Measurements from ENCODE around the gene ZNF462. TPM values are rescaled to one million over a fixed set of nuclear protein-coding genes. Genes with fewer than 3 reads are reported as not detected.
A peak's percentile ranks its signal among the peaks of the same experiment; 100 is the strongest.

ZNF462 gene
- total RNA-seq, 2 donors from 2014 or later: 20.9 to 30.5 TPM

DNA sequence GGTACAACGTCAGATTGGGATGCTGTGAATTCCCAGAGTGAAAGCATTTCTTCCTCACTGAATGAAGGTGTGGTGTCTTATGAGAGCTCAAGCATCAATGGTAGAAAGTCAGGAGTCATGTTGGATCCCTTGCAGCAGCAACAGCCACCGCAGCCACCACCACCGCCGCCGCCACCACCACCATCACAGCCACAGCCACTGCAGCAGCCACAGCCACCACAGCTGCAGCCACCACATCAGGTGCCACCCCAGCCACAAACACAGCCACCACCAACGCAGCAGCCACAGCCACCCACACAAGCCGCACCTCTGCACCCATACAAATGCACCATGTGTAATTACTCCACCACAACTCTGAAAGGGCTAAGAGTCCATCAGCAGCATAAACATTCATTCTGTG lies 62.4 kb downstream of the ZNF462 start:
- no peak for DNase-seq (ENCODE audit: low spot score)
- Histone ChIP-seq H3K9me3 (no peaks in the 10 kb centered on the region), H3K27ac (no peak overlapping the region), H3K4me1 (peaks cover 0 to 40% of the 10 kb centered on the region in 2 donors), H3K27me3 (no peaks in the 10 kb centered on the region), H3K4me3 (no peak overlapping the region), H3K36me3 (peaks cover 51% of the 10 kb centered on the region)
- TF ChIP-seq, protein P1, sequence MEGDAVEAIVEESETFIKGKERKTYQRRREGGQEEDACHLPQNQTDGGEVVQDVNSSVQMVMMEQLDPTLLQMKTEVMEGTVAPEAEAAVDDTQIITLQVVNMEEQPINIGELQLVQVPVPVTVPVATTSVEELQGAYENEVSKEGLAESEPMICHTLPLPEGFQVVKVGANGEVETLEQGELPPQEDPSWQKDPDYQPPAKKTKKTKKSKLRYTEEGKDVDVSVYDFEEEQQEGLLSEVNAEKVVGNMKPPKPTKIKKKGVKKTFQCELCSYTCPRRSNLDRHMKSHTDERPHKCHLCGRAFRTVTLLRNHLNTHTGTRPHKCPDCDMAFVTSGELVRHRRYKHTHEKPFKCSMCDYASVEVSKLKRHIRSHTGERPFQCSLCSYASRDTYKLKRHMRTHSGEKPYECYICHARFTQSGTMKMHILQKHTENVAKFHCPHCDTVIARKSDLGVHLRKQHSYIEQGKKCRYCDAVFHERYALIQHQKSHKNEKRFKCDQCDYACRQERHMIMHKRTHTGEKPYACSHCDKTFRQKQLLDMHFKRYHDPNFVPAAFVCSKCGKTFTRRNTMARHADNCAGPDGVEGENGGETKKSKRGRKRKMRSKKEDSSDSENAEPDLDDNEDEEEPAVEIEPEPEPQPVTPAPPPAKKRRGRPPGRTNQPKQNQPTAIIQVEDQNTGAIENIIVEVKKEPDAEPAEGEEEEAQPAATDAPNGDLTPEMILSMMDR (IDR thresholded peaks at IDR 0.05): no peak

DNA sequence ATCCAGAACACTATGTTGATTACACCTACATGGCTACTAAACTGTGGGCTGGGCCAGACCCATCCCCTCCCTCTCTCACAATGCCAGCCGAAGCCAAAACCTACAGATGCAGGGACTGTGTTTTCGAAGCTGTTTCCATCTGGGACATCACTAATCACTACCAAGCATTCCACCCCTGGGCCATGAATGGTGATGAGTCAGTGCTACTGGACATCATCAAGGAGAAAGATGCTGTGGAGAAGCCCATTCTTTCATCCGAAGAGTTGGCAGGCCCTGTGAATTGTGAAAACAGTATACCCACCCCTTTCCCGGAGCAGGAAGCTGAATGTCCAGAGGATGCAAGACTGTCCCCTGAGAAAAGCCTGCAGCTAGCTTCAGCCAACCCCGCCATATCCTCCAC lies 65.0 kb downstream of the ZNF462 start:
- Histone ChIP-seq H3K9me3 (no peaks in the 10 kb centered on the region), H3K27ac (no peak overlapping the region), H3K36me3 (peaks cover 72% of the 10 kb centered on the region), H3K4me1 (peaks cover 0 to 26% of the 10 kb centered on the region in 2 donors), H3K27me3 (no peaks in the 10 kb centered on the region), H3K4me3 (no peak overlapping the region)
- TF ChIP-seq, protein P1 (IDR thresholded peaks at IDR 0.05): no peak
- DNase-seq (ENCODE audit: low spot score): no peak

GRCh38 chr9:106928350-106928749 lies 65.4 kb downstream of the ZNF462 start:
- Histone ChIP-seq H3K27ac (no peak overlapping the region), H3K4me1 (peaks cover 0 to 26% of the 10 kb centered on the region in 2 donors), H3K27me3 (no peaks in the 10 kb centered on the region), H3K36me3 (peaks cover 76% of the 10 kb centered on the region), H3K4me3 (no peak overlapping the region), H3K9me3 (no peaks in the 10 kb centered on the region)
- TF ChIP-seq, protein P1 (IDR thresholded peaks at IDR 0.05): no peak
- DNase-seq (ENCODE audit: low spot score): no peak

DNA sequence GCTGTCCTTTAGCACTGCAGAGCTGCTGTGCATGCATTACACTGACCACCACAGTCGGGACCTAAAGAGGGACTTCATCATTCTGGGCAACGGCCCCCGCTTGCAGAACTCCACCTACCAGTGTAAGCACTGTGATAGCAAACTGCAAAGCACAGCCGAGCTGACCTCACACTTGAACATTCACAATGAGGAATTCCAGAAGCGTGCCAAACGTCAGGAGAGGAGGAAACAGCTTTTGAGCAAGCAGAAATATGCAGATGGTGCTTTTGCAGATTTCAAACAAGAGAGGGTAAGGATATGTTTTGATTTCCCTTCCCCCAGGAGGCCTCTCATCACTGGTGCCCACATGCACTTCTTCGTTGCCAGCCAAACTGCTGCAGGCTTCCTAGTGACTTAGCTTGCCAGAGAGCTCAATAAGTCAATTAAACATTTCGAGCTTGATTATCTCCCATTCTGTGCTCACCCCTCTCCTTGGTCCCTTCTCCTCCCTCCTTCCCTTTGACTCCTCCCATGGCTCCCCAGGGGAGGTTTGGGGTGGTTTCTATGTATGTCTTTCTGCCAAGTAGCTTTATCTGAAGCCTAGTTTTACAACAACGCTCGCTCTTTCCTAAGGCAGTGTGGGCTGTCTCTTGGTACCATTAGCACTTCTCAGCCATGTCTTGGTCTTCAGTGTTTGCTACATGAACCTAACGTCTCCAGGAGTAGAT lies 66.7 kb downstream of the ZNF462 start:
- H3K36me3 ChIP-seq: peaks cover 66% of the 10 kb centered on the region
- peak overlapping the region; percentile 28 to 72 for H3K27ac ChIP-seq
- TF ChIP-seq, protein P1 (IDR thresholded peaks at IDR 0.05): no peak
- H3K9me3 ChIP-seq: no peaks in the 10 kb centered on the region
- peak; percentile 77 for DNase-seq (ENCODE audit: low spot score)
- no peaks in the 10 kb centered on the region for H3K27me3 ChIP-seq
- no peak overlapping the region for H3K4me3 ChIP-seq
- peaks cover 0 to 26% of the 10 kb centered on the region in 2 donors for H3K4me1 ChIP-seq

- DNase-seq (ENCODE audit: low spot score): no peak
- H3K9me3 ChIP-seq: no peaks in the 10 kb centered on the region
- TF ChIP-seq, protein P1 (IDR thresholded peaks at IDR 0.05): no peak
- H3K27ac ChIP-seq: peak overlapping the region in 1 of 2 donors; percentile 72
- no peaks in the 10 kb centered on the region for H3K27me3 ChIP-seq
- peaks cover 62% of the 10 kb centered on the region for H3K36me3 ChIP-seq
- H3K4me1 ChIP-seq: peaks cover 0 to 26% of the 10 kb centered on the region in 2 donors
- no peak overlapping the region for H3K4me3 ChIP-seq
Measured at GRCh38 chr9:106930477-106930876, 67.5 kb downstream of the ZNF462 start.

GRCh38 chr9:106931466-106931865 lies 68.5 kb downstream of the ZNF462 start:
- no peaks in the 10 kb centered on the region for H3K9me3 ChIP-seq
- no peak overlapping the region for H3K27ac ChIP-seq
- TF ChIP-seq, protein P1 (IDR thresholded peaks at IDR 0.05): no peak
- no peaks in the 10 kb centered on the region for H3K27me3 ChIP-seq
- no peak for DNase-seq (ENCODE audit: low spot score)
- H3K4me1 ChIP-seq: peaks cover 0 to 26% of the 10 kb centered on the region in 2 donors
- H3K36me3 ChIP-seq: peaks cover 62% of the 10 kb centered on the region
- H3K4me3 ChIP-seq: no peak overlapping the region

All from right atrium auricular region (tissue), 2 donors.